RCC 7860 (cell line): ENCODE measurements around the gene COPS6.

ENCODE experiments used
- DNase-seq: peaks from one replicate; pipeline ENCODE4 v3.0.0-alpha.2; 2015; ENCODE audit warnings: low spot score
- FAIRE-seq: peaks from 2 replicates; lab custom pipeline; 2012; peaks lifted over from hg19 to GRCh38; lab: Jason Lieb, UNC

The COPS6 gene

GRCh38 chr7:100088621-100089457, at the start of gene COPS6:
Gene COPS6 (plus strand): TSS chr7:100088969. CDS start chr7:100088991, 22 bp downstream.
- FAIRE-seq (no peak), DNase-seq (peak; percentile 56)

GRCh38 chr7:100040575-100040974, 48.2 kb upstream of the COPS6 start:
- no peak for DNase-seq
- FAIRE-seq, result no peak

GRCh38 chr7:100044718-100045117, 44.1 kb upstream of the COPS6 start:
- DNase-seq (no peak), FAIRE-seq (no peak)

GRCh38 chr7:100048680-100049079, 40.1 kb upstream of the COPS6 start:
- no peak for DNase-seq
- no peak for FAIRE-seq

GRCh38 chr7:100049441-100050291, 39.1 kb upstream of the COPS6 start, which contains the start of gene ZSCAN21:
Gene ZSCAN21 (plus strand): TSS chr7:100049774. CDS start chr7:100057007, 7,233 bp downstream.
- no peak for FAIRE-seq
- DNase-seq, result peak; percentile 64

- DNase-seq (no peak), FAIRE-seq (no peak)
Observed at GRCh38 chr7:100051611-100052010, 37.2 kb upstream of the COPS6 start.

GRCh38 chr7:100053215-100053614, 35.6 kb upstream of the COPS6 start:
- FAIRE-seq, result no peak
- DNase-seq, result peak; percentile 60

GRCh38 chr7:100057006-100057405, 31.8 kb upstream of the COPS6 start:
- FAIRE-seq (no peak), DNase-seq (no peak)

- DNase-seq (no peak), FAIRE-seq (no peak)
Observed at GRCh38 chr7:100059251-100059739, 29.5 kb upstream of the COPS6 start.

- FAIRE-seq (no peak), DNase-seq (no peak)
Observed at GRCh38 chr7:100061518-100062193, 27.1 kb upstream of the COPS6 start.

- no peak for DNase-seq
- no peak for FAIRE-seq
Observed at GRCh38 chr7:100063376-100063775, 25.4 kb upstream of the COPS6 start.

- FAIRE-seq, result no peak
Observed at GRCh38 chr7:100064162-100064561, 24.6 kb upstream of the COPS6 start.

GRCh38 chr7:100065452-100066186, 23.1 kb upstream of the COPS6 start:
- FAIRE-seq, result no peak
- no peak for DNase-seq

More at GRCh38 chr7:100064162-100064561, 24.6 kb upstream of the COPS6 start:
- no peak for DNase-seq

GRCh38 chr7:100066953-100067352, 21.8 kb upstream of the COPS6 start:
- FAIRE-seq, result no peak

GRCh38 chr7:100069991-100070390, 18.8 kb upstream of the COPS6 start:
- no peak for DNase-seq
- no peak for FAIRE-seq

More at GRCh38 chr7:100066953-100067352, 21.8 kb upstream of the COPS6 start:
- DNase-seq, result no peak

- no peak for DNase-seq
- no peak for FAIRE-seq
Observed at GRCh38 chr7:100071018-100071723, 17.6 kb upstream of the COPS6 start.

- FAIRE-seq (no peak), DNase-seq (no peak)
Observed at GRCh38 chr7:100072462-100072861, 16.3 kb upstream of the COPS6 start.

- FAIRE-seq, result no peak
Observed at GRCh38 chr7:100074841-100075240, 13.9 kb upstream of the COPS6 start.

GRCh38 chr7:100075418-100075817, 13.4 kb upstream of the COPS6 start:
- DNase-seq (no peak), FAIRE-seq (no peak)

More at GRCh38 chr7:100074841-100075240, 13.9 kb upstream of the COPS6 start:
- DNase-seq, result no peak
